H1 (cell line): ENCODE measurements around the gene TRO. TPM values are rescaled to one million over a fixed set of nuclear protein-coding genes. Genes with fewer than 3 reads are reported as not detected.

Experiments
- USF2 ChIP-seq: IDR thresholded peaks from 2 replicates; pipeline ENCODE4 v1.6.1; 2011; ENCODE audit warnings: low read length, improper control_type of control experiment
- polyA plus RNA-seq, 7 experiments: library from polyadenylated mRNA; depleted of rRNA in 3 of 7; stranded (reverse) in 5 of 7; unstranded in 2 of 7; fragments of >200 nt in 5 of 7; fragments of 200-250 nt in 2 of 7; gene quantifications; 1 replicate in 5 of 7; 2 replicates in 1 of 7; 4 replicates in 1 of 7; pipeline versions ENCODE4 v1.2.1 to v1.2.3, GENCODE V29; 2011 to 2013; ENCODE audit warnings: missing spikeins in 2 of 7, mixed read lengths in 2 of 7
- total RNA-seq: library from RNA; stranded (reverse); fragmentation: NEBNext Ultra II Directional; extraction: Animal tissue kit (Norgen Biotek cat#: 25700); gene quantifications from 2 replicates; pipeline ENCODE4 v1.2.1, GENCODE V29; 2021

Gene TRO
- total and polyA plus RNA-seq, 2 of the 8 experiments (the other 6 are each of a cell fraction or from before 2014, with no cell fraction given) = 49.5 to 57.6 TPM

GRCh38 chrX:54928876-54929275 lies 8.3 kb downstream of the TRO start (continued):
- TF ChIP-seq USF2 = no peak
- TF ChIP-seq, all 59 proteins: peak for 0
